Hepatocyte (in vitro differentiated cells): ENCODE data around the gene CHD5.

ENCODE experiments used
- CTCF ChIP-seq: fragments of 200-600 bp; sonication (generic); IDR thresholded peaks from 2 replicates; pipeline ENCODE4 v1.5.1; 2016; ENCODE audit warnings: antibody characterized with exemption, mild to moderate bottlenecking; ENCODE audit not compliant: poor library complexity
- EZH2 ChIP-seq: fragments of 200-600 bp; sonication (generic); IDR thresholded peaks from 2 replicates; pipeline ENCODE4 v1.6.1; 2016; ENCODE audit warnings: antibody characterized with exemption, mild to moderate bottlenecking, borderline replicate concordance
- EZH2phosphoT487 ChIP-seq: fragments of 200-600 bp; sonication (generic); IDR thresholded peaks from one replicate; pipeline ENCODE4 v1.6.1; 2018; ENCODE audit warnings: antibody characterized with exemption, mild to moderate bottlenecking, low read depth, moderate library complexity; ENCODE audit not compliant: unreplicated experiment, severe bottlenecking

GRCh38 chr1:6134741-6135510, 45.2 kb downstream of the CHD5 start:
- TF ChIP-seq EZH2 (no peak), CTCF (no peak), EZH2phosphoT487 (no peak)
